ENCODE measurements around the gene AGPAT3. TPM values are rescaled to one million over a fixed set of nuclear protein-coding genes. Genes with fewer than 3 reads are reported as not detected.
"Not testable (repeated sequence)": the region's sequence is repeated elsewhere in the genome, so short reads cannot be mapped to it uniquely, and the experiment has no call there.

The AGPAT3 gene
- polyA plus RNA-seq (ENCODE audit: low read depth in 6 of 6): 10 to 100 TPM in 2 of 6 donors, 1 to 10 TPM in 4; 6.4 to 11.9 (median 8.1) TPM

- Mint-ChIP-seq H3K4me3 (peak within 1 kb of the TSS; percentile 78 to 99 (median 88)), H3K4me1 (peaks cover 17 to 47% (median 40%) of the 10 kb centered on the region in 3 donors), H3K9me3 (no peaks in the 10 kb centered on the region), H3K27ac (peak within 1 kb of the TSS in 5 of 6 donors; percentile 56 to 91 (median 86)), H3K27me3 (no peaks in the 10 kb centered on the region), H3K36me3 (no peaks in the 10 kb centered on the region)
- DNase-seq (peak; percentile 29), ATAC-seq (ENCODE audit: low read depth in 2 of 2) (peak; percentile 38 to 44)
Observed at GRCh38 chr21:43864962-43865539, at the start of gene AGPAT3. TSS of gene AGPAT3 (plus strand) at chr21:43865223. CDS start at chr21:43959682, 94,459 bp downstream.

GRCh38 chr21:43815991-43816390, 49.0 kb upstream of the AGPAT3 start:
- peaks cover 8 to 22% (median 10%) of the 10 kb centered on the region in 3 donors for H3K4me1 Mint-ChIP-seq
- peaks cover 5 to 8% (median 7%) of the 10 kb centered on the region in 7 donors for H3K9me3 Mint-ChIP-seq
- peak overlapping the region in 1 of 8 donors; percentile 48 for H3K4me3 Mint-ChIP-seq
- H3K27me3 Mint-ChIP-seq: peaks cover 0 to 21% (median 20%) of the 10 kb centered on the region in 3 donors
- peaks cover 5 to 10% of the 10 kb centered on the region in 2 donors for H3K36me3 Mint-ChIP-seq
- DNase-seq (no peak), ATAC-seq (ENCODE audit: low read depth in 2 of 2) (no peak)
- H3K27ac Mint-ChIP-seq: no peak overlapping the region

- Mint-ChIP-seq H3K36me3 (peaks cover 5 to 10% of the 10 kb centered on the region in 2 donors), H3K4me3 (no peak overlapping the region), H3K27ac (no peak overlapping the region), H3K27me3 (peaks cover 0 to 20% (median 17%) of the 10 kb centered on the region in 3 donors), H3K4me1 (peaks cover 8 to 17% (median 10%) of the 10 kb centered on the region in 3 donors), H3K9me3 (peaks cover 5 to 8% (median 7%) of the 10 kb centered on the region in 7 donors)
- ATAC-seq (ENCODE audit: low read depth in 2 of 2): no peak
- DNase-seq: no peak
Observed at GRCh38 chr21:43816611-43817071, 48.4 kb upstream of the AGPAT3 start.

GRCh38 chr21:43817157-43818086, 47.6 kb upstream of the AGPAT3 start:
- Mint-ChIP-seq H3K27ac (peak overlapping the region in 1 of 6 donors; percentile 76), H3K4me1 (peaks cover 7 to 14% (median 8%) of the 10 kb centered on the region in 3 donors), H3K27me3 (peaks cover 0 to 17% (median 13%) of the 10 kb centered on the region in 3 donors), H3K4me3 (no peak overlapping the region), H3K9me3 (peaks cover 5 to 8% (median 7%) of the 10 kb centered on the region in 7 donors), H3K36me3 (peaks cover 5 to 10% of the 10 kb centered on the region in 2 donors)
- ATAC-seq (ENCODE audit: low read depth in 2 of 2) (no peak), DNase-seq (no peak)

GRCh38 chr21:43818685-43819084, 46.3 kb upstream of the AGPAT3 start:
- Mint-ChIP-seq H3K27ac (no peak overlapping the region), H3K27me3 (peaks cover 0 to 13% (median 10%) of the 10 kb centered on the region in 3 donors), H3K36me3 (peaks cover 5 to 10% of the 10 kb centered on the region in 2 donors), H3K4me3 (no peak overlapping the region), H3K9me3 (peaks cover 5 to 8% (median 7%) of the 10 kb centered on the region in 7 donors), H3K4me1 (peaks cover 5 to 10% (median 8%) of the 10 kb centered on the region in 3 donors)
- ATAC-seq (ENCODE audit: low read depth in 2 of 2) (no peak), DNase-seq (no peak)

GRCh38 chr21:43819511-43820405, 45.3 kb upstream of the AGPAT3 start:
- Mint-ChIP-seq H3K27ac (no peak overlapping the region), H3K9me3 (peaks cover 5 to 8% (median 7%) of the 10 kb centered on the region in 7 donors), H3K4me1 (peaks cover 3 to 8% (median 3%) of the 10 kb centered on the region in 3 donors), H3K27me3 (peaks cover 0 to 9% (median 5%) of the 10 kb centered on the region in 3 donors), H3K4me3 (no peak overlapping the region), H3K36me3 (peaks cover 5 to 10% of the 10 kb centered on the region in 2 donors)
- ATAC-seq (ENCODE audit: low read depth in 2 of 2) (no peak), DNase-seq (no peak)

GRCh38 chr21:43820466-43820865, 44.6 kb upstream of the AGPAT3 start:
- no peak for ATAC-seq (ENCODE audit: low read depth in 2 of 2)
- Mint-ChIP-seq H3K27me3 (peaks cover 0 to 5% (median 4%) of the 10 kb centered on the region in 3 donors), H3K36me3 (peaks cover 5 to 10% of the 10 kb centered on the region in 2 donors), H3K4me3 (no peak overlapping the region), H3K4me1 (peaks cover 0 to 5% (median 1%) of the 10 kb centered on the region in 3 donors), H3K27ac (no peak overlapping the region), H3K9me3 (peaks cover 5 to 8% (median 7%) of the 10 kb centered on the region in 7 donors)
- no peak for DNase-seq

- H3K36me3 Mint-ChIP-seq: peaks cover 5 to 10% of the 10 kb centered on the region in 2 donors
- H3K4me3 Mint-ChIP-seq; H3K4me1 Mint-ChIP-seq; H3K9me3 Mint-ChIP-seq; DNase-seq; ATAC-seq (ENCODE audit: low read depth in 2 of 2): not testable (repeated sequence)
- peak overlapping the region in 1 of 6 donors; percentile 36 for H3K27ac Mint-ChIP-seq
- peaks cover 0 to 12% (median 11%) of the 10 kb centered on the region in 3 donors for H3K27me3 Mint-ChIP-seq
Observed at GRCh38 chr21:43822166-43822565, 42.9 kb upstream of the AGPAT3 start.

- not testable (repeated sequence) for H3K9me3 Mint-ChIP-seq; H3K4me1 Mint-ChIP-seq; H3K4me3 Mint-ChIP-seq; ATAC-seq (ENCODE audit: low read depth in 2 of 2); H3K27ac Mint-ChIP-seq; DNase-seq
- H3K36me3 Mint-ChIP-seq: peaks cover 5 to 10% of the 10 kb centered on the region in 2 donors
- peaks cover 0 to 12% (median 11%) of the 10 kb centered on the region in 3 donors for H3K27me3 Mint-ChIP-seq
Observed at GRCh38 chr21:43822741-43823140, 42.3 kb upstream of the AGPAT3 start.

GRCh38 chr21:43824333-43825241, 40.4 kb upstream of the AGPAT3 start:
- Mint-ChIP-seq H3K27ac (no peak overlapping the region), H3K4me1 (no peaks in the 10 kb centered on the region), H3K36me3 (no peaks in the 10 kb centered on the region), H3K27me3 (peaks cover 4 to 11% (median 6%) of the 10 kb centered on the region in 3 donors), H3K4me3 (no peak overlapping the region), H3K9me3 (no peaks in the 10 kb centered on the region)
- no peak for DNase-seq
- no peak for ATAC-seq (ENCODE audit: low read depth in 2 of 2)

GRCh38 chr21:43825242-43825935, 39.6 kb upstream of the AGPAT3 start:
- H3K4me1 Mint-ChIP-seq: no peaks in the 10 kb centered on the region
- no peak overlapping the region for H3K4me3 Mint-ChIP-seq
- no peak for ATAC-seq (ENCODE audit: low read depth in 2 of 2)
- H3K9me3 Mint-ChIP-seq: no peaks in the 10 kb centered on the region
- H3K36me3 Mint-ChIP-seq: no peaks in the 10 kb centered on the region
- DNase-seq: no peak
- H3K27me3 Mint-ChIP-seq: peaks cover 4 to 18% (median 6%) of the 10 kb centered on the region in 3 donors
- H3K27ac Mint-ChIP-seq: no peak overlapping the region
